Renal cortical epithelial cell (primary cell): ENCODE measurements around the gene C10orf62. TPM values are rescaled to one million over a fixed set of nuclear protein-coding genes. Genes with fewer than 3 reads are reported as not detected.
A peak's percentile ranks its signal among the peaks of the same experiment; 100 is the strongest.
"Not testable (repeated sequence)": the region's sequence is repeated elsewhere in the genome, so short reads cannot be mapped to it uniquely, and the experiment has no call there.

Experiments
- DNase-seq: peaks from one replicate; pipeline ENCODE4 v3.0.0-alpha.2; 2011; ENCODE audit warnings: low read depth
- total RNA-seq: library from RNA; depleted of rRNA; stranded (reverse); fragments of >200 nt; gene quantifications from 2 replicates; pipeline ENCODE4 v1.2.3, GENCODE V29; 2014

Gene C10orf62, protein sequence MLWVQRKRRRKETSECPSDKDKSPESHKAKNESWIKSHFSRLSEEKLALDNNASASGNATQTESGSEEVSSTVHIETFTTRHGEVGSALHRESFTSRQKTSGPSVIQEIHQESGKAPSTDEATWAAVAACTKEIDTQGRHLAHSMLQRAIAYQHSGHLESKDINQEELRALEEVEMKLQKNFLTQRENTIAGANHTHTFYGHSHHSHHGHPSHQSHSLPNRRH
- total RNA-seq = 0.35 and 3.2 TPM in 2 replicates

DNA sequence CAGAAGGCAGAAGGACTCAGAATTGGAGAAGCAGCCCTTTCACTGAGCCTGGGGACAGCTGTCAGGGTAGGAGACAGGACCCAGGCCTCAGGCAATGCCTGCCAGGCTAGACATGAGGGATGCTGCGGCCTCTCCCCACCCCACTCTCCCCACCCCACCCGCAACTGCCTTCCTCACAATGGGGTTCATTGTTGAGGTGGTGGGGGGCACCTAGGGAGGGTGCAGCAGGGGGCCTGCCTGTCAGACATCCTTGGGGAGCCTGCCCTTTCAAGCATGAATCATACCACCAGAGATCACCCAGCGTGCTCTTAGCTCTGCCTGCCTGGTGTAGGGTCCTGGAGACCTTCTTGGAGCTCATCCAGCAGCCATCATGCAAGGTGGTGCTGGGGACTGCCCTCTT is at the start of gene C10orf62:
TSS of gene C10orf62 (plus strand) at position 243 of the 400 bp plus-strand sequence. CDS start 177 bp downstream, outside the sequence.
- DNase-seq = no peak

DNA sequence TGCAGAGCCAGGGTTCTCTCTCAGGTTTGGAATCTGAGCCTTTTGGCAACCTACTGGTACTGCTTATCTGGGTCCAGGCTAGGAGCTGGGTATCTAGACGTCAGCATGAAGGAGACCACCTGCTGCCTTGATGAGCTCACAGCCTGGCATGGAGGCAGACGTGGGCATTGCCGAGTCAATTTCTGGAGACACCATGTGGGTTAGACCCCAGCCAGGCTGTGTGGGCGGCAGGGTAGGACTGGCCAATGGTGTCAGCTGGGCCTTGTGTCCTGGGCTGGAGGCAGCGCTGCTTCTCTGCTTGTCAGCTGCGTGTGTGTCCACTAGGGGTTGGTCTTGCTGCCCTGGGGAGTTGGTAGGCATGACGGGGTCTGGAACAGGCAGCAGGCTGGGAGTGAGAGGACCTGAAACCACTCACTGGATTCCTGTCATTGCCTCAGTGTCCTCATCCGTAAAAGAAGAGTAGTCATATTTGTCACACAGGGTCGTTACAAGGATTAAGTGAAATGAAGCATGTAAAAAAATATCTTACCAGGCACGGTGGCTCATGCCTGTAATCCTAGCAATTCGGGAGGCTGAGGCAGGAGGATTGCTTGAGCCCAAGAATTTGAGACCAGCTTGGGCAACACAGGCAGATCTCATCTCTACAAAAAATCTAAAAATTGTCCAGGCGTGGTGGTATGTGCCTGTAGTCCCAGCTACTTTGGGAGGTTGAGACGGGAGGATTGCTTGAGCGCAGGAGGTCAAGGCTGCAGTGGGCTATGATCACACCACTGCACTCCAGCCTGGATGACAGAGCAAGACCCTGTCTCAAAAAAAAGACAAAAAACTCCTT is 48.6 kb upstream of the C10orf62 start:
- DNase-seq = no peak

DNA sequence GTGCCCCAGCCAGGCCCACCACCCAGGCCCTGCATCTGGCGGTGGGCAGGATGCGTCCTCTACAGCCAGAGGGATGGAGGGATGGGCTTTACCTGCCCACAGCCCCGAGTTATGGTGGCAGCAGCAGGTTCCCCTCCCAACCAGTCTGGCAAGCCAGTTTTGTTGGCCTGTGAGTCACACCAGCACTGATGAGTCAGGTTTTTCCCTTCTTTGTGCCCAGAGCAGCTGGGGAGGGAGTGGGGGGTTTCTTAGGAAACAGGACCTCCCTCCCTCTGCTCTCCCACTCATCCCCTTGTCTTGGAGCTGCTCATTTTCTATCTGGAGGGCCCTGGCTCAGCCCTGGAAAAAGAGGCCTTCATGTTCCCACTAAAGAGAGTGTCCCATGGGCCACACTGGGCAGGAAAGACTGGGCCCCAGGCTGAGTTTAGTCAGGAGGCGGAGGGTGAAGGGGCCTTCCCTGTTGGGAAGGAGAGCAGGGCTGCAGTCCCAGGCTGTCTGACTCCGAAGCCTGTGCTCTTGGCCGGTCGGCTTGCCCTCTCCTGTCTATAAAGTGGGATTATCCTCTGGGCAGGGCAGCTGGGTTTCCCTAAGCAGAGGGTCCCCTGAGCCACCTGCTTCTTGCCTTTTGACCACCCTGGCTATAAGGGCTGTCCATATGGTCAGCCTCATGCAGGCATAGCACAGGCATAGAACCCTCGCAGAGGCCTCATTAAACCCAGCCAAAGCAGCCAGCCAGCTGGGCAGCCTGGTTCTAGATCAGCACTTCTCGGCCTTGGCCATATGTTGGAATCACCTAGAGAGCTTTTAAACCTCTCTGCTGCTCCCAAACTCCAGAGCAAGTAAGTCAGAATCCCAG is 47.1 kb upstream of the C10orf62 start:
- DNase-seq = peak; percentile 92

DNA sequence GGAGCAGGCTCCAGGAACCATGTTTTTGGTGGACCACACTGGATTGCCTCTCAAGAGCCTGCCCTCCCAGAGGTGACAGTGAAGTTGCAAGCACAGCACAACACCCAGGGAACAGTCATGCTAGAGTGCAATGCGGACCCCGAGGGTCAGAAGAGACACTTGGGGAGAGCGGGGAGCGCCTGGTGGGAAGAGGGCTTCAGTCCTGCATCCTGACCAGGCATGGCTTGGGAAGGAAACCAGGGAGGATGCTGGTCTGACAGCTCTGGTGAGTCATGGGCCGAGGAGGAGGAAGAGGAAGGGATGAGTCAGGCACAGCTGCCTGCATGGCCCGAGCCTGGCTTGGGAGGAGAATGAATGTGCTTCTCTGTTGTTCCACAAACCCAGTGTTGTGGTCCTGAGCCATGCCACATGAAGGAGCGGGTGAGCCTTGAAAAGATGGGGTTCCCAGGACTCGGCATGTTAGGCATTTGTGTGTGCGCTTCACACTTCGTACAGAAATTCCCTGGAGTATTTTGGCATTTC is 46.4 kb upstream of the C10orf62 start:
- peak; percentile 92 for DNase-seq

DNA sequence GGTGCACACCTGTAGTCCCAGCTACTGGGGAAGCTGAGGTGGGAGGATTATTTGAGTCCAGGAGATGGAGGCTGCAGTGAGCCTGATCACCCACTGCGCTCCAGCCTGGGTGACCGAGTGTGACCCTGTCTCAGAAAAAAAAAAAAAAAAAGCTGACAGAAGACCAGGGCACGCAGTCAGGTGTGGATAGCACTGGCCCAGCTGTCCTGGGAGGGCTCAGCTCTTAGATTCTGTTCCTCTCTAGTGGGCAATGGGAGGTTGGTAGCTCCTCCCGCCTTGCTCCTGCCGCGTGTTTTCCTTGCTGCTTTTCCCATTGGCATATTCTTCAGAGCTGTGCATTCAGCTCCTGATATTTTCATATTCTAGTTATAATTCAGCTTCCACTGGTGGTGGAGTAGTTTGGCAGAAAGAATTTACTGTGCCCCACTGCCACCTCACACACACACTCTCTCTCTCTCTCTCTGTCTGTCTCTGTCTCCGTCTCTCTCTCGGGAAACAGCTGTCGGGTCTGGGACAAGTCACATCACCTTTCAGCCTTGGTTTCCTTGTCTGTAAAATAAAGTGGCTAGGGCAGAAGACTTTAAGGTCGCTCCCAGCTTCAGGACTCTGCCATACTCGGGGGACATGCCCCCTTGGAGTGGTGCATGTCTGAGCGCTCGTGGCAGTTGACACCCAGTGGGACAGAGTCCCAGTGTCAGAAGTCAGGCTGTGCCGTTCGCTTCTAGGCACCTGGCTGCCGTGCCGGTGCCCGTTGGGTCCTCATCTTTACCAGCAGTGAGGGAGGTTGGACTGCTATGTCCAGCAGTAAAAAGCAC is 42.9 kb upstream of the C10orf62 start:
- no peak for DNase-seq

DNA sequence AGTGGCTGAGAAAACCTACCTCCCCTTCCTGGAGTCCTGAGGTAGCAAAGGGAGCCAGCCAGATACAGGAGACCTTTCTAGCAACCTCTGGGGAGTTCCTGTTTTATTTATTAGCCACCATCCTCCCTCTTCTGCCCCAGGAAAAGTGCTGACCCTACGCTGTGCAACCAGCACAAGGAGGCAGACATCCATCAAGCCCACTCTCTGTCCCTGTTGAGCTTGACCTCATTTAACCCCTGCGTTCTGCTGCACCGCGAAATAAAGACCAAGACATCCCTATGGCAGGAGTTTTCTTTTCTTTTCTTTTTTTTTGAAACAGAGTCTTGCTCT is 42.3 kb upstream of the C10orf62 start:
- no peak for DNase-seq

DNA sequence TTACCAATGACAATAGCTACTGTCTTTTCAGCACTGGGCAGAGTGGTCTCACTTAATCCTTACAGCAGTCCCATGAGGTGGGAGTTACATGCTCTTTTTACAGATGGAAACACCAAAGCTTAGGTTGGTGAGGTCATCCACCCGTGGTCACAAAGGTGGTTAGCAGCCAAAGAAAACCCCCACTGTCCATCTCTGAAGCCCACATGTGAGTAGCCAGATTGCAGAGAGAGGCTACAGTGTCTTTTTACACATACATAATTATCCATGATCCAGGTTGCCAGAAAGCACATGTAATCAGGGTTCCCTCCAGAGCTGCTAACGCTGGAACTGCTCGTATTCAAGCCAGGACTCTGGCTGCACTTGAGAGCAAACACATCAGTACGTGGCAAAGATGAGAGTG is 41.6 kb upstream of the C10orf62 start:
- DNase-seq = no peak

DNA sequence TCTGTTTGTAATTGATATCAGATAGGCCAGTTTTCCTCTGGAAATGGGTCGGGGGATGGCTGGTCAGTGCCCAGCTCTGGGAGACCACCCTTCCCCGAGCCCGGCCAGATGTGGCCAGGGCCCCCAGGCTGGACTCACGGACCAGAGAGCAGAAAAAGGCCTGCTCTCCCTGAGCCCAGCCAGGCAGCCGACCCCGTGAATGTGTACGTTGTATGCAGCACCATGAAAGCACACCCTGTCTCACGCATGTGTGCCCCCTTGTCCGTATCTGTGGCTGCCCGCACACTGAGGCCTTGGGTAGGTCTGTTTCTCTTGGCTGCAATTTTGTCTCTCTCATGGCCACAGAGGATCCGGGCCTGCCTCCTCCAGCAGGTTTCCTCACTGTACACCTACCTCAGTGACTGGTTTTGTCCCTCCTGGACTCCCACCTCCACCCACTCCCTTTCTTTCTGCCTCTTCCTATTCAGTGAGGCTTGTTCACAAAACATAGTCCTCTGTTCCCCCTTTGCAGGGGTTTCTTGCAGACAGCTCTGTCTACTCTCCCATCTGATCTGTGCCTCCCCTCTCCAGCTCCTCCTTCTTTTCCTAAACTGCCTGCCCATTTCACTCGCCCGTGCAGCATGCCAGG is 40.6 kb upstream of the C10orf62 start:
- no peak for DNase-seq

DNA sequence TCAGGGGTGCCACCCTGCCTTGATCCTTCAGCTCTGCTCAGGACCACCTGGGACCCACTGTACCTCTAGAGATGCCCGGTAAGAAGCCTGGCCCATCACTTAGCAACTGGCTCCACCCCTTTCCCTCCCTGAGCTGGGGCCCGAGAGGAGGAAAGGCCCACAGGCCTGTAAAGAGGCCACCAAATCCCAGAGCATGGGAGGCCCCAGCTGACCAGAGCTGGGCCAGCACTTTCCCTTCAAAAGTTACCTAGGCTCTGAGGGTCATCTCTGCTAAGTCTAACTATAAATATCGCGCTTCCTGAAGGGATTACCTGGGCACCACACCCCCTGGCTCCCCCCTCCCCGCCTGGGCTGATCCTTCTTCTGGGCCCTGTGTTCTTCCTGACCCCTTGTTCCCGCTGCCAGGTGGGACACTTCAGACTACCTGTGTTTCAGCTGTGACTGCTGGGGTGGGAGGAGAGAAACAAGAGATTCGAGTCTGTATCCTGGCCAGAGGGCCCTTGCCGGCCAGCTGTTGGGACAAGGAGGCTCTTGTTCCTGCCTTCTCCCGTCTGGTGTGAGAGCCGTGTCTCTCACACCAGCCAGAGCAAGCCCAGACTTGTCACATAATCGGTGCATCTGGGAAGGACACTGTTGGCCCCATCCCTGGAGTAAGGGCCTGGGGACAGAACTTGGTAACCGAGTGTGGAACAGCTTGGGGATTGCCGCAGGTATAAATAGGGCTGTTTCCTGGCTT is 39.8 kb upstream of the C10orf62 start:
- no peak for DNase-seq

DNA sequence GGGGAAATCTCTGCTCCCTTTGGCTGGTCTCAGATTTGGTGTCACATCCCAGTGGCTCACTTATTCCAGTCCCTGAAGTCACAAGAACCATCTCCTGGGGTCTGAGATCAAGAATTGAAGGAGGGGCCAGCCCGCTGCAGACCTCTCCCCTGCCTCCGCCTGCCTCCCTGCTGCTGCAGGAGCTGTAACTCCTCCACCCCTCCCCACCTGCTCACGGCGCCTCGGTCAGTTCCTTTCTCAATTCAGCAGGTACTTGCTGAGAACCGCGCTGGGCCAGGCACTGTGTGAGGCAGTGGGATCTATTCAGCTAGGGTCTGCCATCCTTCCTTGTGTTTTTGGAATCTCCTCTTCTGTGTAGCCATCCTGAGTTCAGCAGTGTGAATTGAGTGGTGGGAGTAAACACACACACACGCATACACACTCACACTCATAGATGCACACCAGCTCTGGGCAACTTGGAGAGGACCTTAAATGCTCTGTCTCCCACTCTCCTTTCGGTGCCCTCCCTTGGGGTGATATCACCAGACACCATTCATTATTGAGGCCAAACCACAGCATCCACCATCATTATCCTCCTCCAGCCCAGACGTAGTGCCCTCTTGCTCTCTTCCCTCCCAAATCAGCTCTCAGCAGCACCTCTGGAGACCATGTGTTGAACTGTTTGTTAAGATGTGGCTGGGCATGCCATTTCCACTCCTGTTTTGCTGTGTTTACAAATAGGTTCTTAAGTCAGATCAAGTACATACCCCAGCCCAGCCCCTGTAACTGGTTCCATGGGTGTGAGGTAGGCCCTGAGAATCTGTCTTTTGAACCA is 39.0 kb upstream of the C10orf62 start:
- DNase-seq = no peak

DNA sequence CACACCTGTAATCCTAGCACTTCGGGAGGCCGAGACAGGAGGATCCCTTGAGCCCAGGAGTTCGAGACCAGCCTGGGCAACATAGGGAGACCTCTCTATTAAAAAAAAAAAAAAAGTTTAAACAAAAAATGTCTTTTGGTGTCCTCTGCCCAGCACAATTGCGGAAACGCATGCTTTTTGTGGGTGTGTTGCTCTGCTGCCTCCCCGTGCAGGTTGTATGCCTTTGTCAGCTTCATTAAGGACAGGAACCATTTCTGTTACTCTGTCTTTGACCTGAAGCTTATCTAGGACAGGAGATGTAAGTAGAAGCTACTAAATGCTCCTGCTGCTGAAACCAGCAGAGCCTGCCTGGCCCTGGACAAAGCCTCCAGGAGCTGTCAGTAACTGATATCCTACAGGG is 38.2 kb upstream of the C10orf62 start:
- no peak for DNase-seq

DNA sequence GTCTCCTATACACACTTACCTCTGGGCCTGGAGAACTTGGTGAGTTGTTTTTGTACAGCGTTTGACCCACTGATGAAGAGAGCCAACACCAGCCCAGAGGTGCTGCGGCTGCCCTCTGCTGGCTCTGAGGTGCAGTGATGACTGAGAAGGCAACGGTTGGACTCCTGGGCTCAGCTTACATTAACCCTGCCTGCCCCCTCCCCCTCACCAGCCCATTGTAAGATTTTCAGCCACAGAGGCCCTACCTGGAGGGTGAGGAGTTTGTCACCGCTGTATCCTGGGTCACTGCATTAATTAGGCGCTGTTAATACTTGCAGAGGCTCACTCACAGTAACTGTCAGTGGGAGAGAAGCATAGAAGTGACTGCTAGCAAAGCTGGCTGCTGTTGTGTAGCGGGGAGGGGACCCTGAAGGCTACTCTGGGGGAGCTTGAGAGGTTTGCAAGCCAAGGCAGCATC is 35.9 kb upstream of the C10orf62 start:
- peak; percentile 61 for DNase-seq

DNA sequence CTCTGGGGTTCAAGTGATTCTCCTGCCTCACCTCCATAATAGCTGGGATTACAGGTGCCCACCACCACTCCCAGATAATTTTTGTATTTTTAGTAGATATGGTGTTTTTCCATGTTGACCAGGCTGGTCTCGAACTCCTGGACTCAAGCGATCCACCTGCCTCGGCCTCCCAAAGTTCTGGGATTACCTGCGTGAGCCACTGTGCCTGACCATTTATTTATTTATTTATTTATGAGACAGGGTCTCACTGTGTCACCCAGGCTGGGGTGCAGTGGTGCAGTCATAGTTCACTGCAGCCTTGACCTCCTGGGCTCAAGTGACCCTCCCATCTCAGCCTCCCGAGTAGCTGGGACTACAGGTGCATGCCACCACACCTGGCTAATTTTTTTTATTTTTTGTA is 35.2 kb upstream of the C10orf62 start:
- not testable (repeated sequence) for DNase-seq

DNA sequence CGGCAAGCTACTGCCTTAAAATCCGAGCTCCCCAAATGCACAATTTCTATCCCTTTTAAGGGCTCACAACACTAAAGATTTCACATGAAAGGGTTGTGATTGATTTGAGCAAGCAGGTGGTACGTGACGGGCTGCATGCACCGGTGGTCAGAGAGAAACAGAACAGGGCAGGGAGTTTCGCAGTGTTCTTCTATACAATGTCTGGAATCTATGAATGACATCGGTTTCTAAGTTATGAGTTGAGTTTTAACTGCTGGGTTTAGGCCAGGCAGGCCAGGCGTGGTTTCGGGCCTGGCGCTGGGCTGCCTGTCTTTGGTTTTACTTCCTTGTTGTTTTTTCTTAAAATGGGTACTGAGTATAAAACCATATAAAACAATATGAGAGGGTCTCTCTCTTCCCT is 34.0 kb upstream of the C10orf62 start:
- peak; percentile 65 for DNase-seq

DNA sequence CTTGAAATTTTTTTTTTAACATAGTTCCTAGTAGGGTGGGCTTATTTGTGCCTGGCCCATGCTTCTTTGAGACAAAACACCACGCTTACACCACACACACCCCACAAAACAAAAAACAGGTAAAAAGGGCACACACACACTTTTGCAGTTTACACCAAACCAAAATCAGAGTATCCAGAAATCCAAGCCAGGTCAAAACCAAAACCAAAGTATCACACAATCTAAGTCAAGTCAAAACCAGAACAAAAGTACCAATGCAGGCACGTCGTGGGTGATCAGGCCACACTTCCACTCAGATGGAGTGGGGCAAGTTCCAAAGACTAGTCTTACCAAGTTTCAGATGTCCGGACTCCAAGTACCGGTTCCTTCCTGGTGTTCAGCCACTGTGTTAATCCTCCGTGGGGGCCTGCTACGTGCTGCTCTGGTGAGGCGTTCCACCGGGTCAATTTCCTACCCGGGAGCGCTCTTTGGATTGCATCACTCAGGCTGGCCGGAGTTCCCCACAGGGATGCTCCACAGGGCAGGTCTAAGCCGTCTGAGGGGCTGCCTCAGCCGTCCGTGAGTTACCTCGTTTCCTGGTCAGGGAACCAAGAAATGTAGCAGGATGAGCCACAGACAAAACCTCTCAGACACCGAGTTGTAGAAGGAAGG is 28.7 kb upstream of the C10orf62 start:
- peak; percentile 78 for DNase-seq

DNA sequence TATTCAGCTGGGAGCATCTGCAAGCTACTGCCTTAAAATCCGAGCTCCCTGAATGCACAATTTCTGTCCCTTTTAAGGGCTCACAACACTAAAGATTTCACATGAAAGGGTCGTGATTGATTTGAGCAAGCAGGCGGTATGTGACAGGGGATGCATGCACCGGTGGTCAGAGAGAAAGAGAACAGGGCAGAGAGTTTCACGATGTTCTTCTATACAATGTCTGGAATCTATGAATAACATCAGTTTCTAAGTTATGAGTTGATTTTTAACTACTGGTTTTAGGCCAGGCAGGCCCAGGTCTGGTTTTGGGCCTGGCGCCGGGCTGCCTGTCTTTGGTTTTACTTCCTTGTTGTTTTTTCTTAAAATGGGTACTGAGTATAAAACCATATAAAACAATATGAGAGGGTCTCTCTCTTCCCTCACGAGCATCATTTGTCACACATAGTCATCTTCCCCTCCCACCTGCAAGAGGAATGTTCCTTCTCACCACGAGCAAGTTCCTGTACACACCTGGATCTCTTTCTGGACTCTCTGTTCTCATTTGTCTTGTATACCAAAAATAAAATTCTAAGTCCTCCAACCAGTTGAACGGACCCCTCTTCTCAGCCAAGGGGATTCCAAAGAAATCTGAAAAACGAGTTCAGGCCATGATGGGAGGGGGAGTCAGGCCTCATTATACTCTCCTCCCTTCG is 28.0 kb upstream of the C10orf62 start:
- DNase-seq = peak; percentile 21

DNA sequence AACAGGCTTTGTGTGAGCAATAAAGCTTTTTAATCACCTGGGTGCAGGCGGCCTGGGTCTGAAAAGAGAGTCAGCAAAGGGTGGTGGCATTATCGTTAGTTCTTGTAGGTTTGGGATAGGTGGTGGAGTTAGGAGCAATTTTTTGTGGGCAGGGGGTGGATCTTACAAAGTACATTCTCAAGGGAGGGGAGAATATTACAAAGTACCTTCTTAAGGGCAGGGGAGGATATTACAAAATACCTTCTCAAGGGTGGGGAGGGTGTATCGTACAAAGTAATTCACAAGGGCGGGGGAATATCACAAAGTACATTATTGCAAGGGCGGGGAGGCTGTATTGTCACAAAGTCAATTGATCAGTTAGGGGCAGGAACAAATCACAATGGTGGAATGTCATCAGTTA is 27.2 kb upstream of the C10orf62 start:
- not testable (repeated sequence) for DNase-seq

DNA sequence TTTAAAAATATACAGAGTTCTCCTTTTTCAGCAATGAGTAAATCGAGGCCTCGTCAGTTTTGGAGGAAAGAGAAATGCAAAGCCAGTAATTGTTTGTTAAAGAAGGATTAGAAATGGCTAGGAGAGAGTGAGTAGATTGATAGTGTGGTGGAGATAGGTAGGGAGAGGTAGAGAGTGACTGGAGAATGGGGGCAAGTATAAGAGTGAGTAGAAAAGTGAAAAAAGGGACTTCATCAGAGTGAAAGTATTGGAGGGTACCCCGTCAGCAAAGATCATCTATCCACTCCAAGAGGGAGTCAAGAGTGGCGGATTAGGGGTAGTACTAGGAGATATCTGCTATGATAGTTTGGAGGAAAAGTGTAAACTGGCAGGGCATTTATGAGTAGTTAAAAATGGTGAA is 26.2 kb upstream of the C10orf62 start:
- no peak for DNase-seq
